A549 treated with Hydrocortisone at 1 μM for 4 hours (cell line): ENCODE data around the gene FOXS1. TPM values are rescaled to one million over a fixed set of nuclear protein-coding genes. Genes with fewer than 3 reads are reported as not detected.

Source experiments
- total RNA-seq: library from RNA; stranded (reverse); fragments of 200-300 nt; extraction: Qiagen RNA extraction; gene quantifications from 5 replicates; pipeline ENCODE4 v1.2.3, GENCODE V29; 2022

FOXS1 gene
- 0.20 to 0.42 TPM (median 0.39 TPM) in 5 replicates for total RNA-seq

GRCh38 chr20:31845300-31845863 is at the start of gene FOXS1:
Gene FOXS1, minus strand, starts transcription at chr20:31845604. Its CDS starts 62 bp downstream, at chr20:31845542.

DNA sequence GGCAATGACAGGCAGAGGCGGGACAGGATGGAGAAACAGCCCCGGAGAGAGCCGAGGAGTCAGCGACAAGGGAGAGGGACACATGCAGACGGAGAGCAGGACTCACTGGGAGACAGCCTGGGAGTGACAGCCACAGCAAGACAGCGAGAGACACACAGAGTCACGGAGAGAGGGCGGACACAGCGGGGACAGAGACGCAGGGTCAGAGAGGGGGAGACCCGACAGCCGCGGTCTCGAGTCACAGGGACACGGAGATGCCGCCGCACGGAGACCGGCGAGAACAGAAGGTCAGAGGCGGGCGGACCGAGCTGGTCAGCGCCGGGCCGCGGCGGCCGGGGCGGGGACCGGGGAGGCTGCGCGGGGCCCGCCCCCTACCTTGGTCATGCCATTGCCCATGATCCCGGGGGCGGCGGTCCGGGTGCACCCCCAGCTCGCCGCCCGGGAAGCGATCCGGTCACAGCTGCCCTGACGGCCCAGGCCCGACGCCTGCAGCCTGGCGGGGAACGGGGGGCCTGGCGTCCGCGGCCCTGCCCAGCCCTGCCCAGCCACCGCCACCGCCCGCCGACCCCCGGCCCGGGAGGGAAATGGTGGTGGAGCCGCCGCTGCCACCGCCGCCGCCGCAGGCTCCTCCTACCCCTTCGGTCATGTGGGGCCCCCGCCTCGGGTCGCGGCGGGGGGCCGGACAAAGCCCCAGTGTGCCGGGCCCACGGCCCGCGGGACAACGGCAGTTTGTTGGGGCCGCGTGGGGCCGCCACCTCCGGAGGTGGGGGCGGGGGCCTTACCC is 24.7 kb upstream of the FOXS1 start, which contains the start of the genes DUSP15 and TTLL9:
Gene DUSP15 (minus strand): TSS at position 586 of the 784 bp plus-strand sequence. CDS start 190 bp downstream, at position 396.
Gene TTLL9 (plus strand): TSS at position 693 of the 784 bp plus-strand sequence. CDS start 493 bp downstream, outside the sequence.

GRCh38 chr20:31819083-31819784 is 26.2 kb downstream of the FOXS1 start, which contains the start of gene MYLK2:
Gene MYLK2, plus strand, starts transcription at chr20:31819356. Its CDS starts 225 bp downstream, at chr20:31819581.

Other genes with a start within 250 kb of the FOXS1 start
- 338 to 530 TPM (median 447 TPM) in 5 replicates for gene ID1, start 240.3 kb downstream of the FOXS1 start, total RNA-seq
- gene COX4I2, start 207.7 kb downstream of the FOXS1 start, total RNA-seq: not detected in 5 replicates
- 276 to 351 TPM (median 289 TPM) in 5 replicates for gene BCL2L1, start 122.7 kb downstream of the FOXS1 start, total RNA-seq
- 97.7 to 131 TPM (median 102 TPM) in 5 replicates for gene TPX2, start 106.3 kb downstream of the FOXS1 start, total RNA-seq
- 0.52 to 0.66 TPM (median 0.58 TPM) in 5 replicates for gene MYLK2, start 26.2 kb downstream of the FOXS1 start, total RNA-seq
- 0.39 to 1.0 TPM (median 0.83 TPM) in 5 replicates for gene DUSP15, start 24.9 kb upstream of the FOXS1 start, total RNA-seq
- gene TTLL9, start 25.0 kb upstream of the FOXS1 start, total RNA-seq: 0.05 to 0.18 TPM (median 0.08 TPM) in 5 replicates
- gene PDRG1, start 106.4 kb upstream of the FOXS1 start, total RNA-seq: 28.9 to 32.9 TPM (median 30.7 TPM) in 5 replicates
- gene XKR7, start 122.5 kb upstream of the FOXS1 start, total RNA-seq: 0.01 to 0.02 TPM in 2 of 5 replicates, not detected in the others
- 0.28 to 0.68 TPM (median 0.36 TPM) in 5 replicates for gene CCM2L, start 164.8 kb upstream of the FOXS1 start, total RNA-seq
- gene HCK, start 206.6 kb upstream of the FOXS1 start, total RNA-seq: 0.09 to 0.13 TPM (median 0.11 TPM) in 5 replicates